GM12878 (cell line): ENCODE data around the gene PTCRA. TPM values are rescaled to one million over a fixed set of nuclear protein-coding genes. Genes with fewer than 3 reads are reported as not detected.

Experiments
- ATAC-seq: fragments of 200-7000 bp; cut with Tn5 transposase; 3 replicates; pipeline ENCODE4 v1.9.1; 2020; ENCODE audit warnings: mild to moderate bottlenecking, moderate library complexity
- BruUV-seq: library from RNA; stranded (reverse); fragments of 400-500 nt; replicated peaks from 2 replicates; lab custom pipeline; 2021; lab: Mats Ljungman, UMichigan
- CTCF ChIA-PET: fragments of 300-600 bp; sonication (Branson Sonifier 250); formaldehyde crosslinking; extraction: SDS; loops from one replicate; lab custom pipeline; 2021; ENCODE audit warnings: inconsistent platforms; lab: Yijun Ruan, JAX
- POLR2A ChIA-PET: fragments of 350-600 bp; formaldehyde crosslinking; extraction: SDS; loops from one replicate; lab custom pipeline; 2021; ENCODE audit warnings: inconsistent platforms; lab: Charles Lee
- RAD21 ChIA-PET: fragments of 300-600 bp; sonication (Branson Sonifier 250); formaldehyde crosslinking; loops from one replicate; lab custom pipeline; 2023; ENCODE audit warnings: antibody characterized with exemption; ENCODE audit not compliant: unreplicated experiment; lab: Charles Lee
- SMC1A ChIA-PET: fragments of 300-600 bp; sonication (Branson Sonifier 250); formaldehyde crosslinking; loops from one replicate; lab custom pipeline; 2023; ENCODE audit not compliant: unreplicated experiment, uncharacterized antibody; lab: Charles Lee
- DNase-seq: peaks from one replicate; pipeline ENCODE4 v3.0.0-alpha.2; 2011; ENCODE audit warnings: low read depth, low spot score
- FAIRE-seq: peaks from 3 replicates; lab custom pipeline; 2011; peaks lifted over from hg19 to GRCh38; lab: Jason Lieb, UNC
- H2AFZ ChIP-seq: 2 replicates; pipeline ENCODE4 v1.6.0; 2011; ENCODE audit warnings: low read depth, low read length, control low read depth; ENCODE audit not compliant: control insufficient read depth
- H3K27ac ChIP-seq: 2 replicates; pipeline ENCODE4 v1.5.1; 2011; ENCODE audit warnings: control low read depth; ENCODE audit not compliant: control insufficient read depth, insufficient read depth
- H3K27me3 ChIP-seq, 2 experiments: replicated peaks in 1 of 2; 2 replicates each; pipeline versions ENCODE4 v1.6.0 to v1.6.1; 2011; ENCODE audit warnings: low read length in 1 of 2; ENCODE audit not compliant: control insufficient read depth in 2 of 2, insufficient read depth in 2 of 2
- H3K36me3 ChIP-seq, 2 experiments: 2 replicates each; pipeline ENCODE4 v1.5.1; 2011; ENCODE audit warnings: low read length in 1 of 2; ENCODE audit not compliant: control insufficient read depth in 2 of 2, insufficient read depth in 2 of 2
- H3K4me1 ChIP-seq: 2 replicates; pipeline ENCODE4 v1.6.1; 2011; ENCODE audit warnings: mild to moderate bottlenecking, low read length, moderate library complexity, mixed read lengths; ENCODE audit not compliant: control insufficient read depth, insufficient read depth
- H3K4me2 ChIP-seq: 2 replicates; pipeline ENCODE4 v1.6.0; 2011; ENCODE audit warnings: control low read depth; ENCODE audit not compliant: control insufficient read depth, insufficient read depth
- H3K4me3 ChIP-seq: fragments of 200-600 bp; sonication (generic); 2 replicates; pipeline ENCODE4 v1.5.1; 2016
- H3K79me2 ChIP-seq: 2 replicates; pipeline ENCODE4 v1.6.0; 2011; ENCODE audit warnings: low read length; ENCODE audit not compliant: control insufficient read depth, insufficient read depth
- H3K9ac ChIP-seq: 2 replicates; pipeline ENCODE4 v1.8.0; 2011; ENCODE audit warnings: low read length, control low read depth, mixed read lengths; ENCODE audit not compliant: control insufficient read depth, insufficient read depth
- H3K9me3 ChIP-seq: replicated peaks from 3 replicates; pipeline ENCODE4 v1.5.1; 2011; ENCODE audit warnings: mild to moderate bottlenecking, low read length; ENCODE audit not compliant: control insufficient read depth, insufficient read depth
- H4K20me1 ChIP-seq: 2 replicates; pipeline ENCODE4 v1.6.0; 2011; ENCODE audit not compliant: control insufficient read depth, insufficient read depth
- ATF7 ChIP-seq: fragments of 450-650 bp; IDR thresholded peaks from 2 replicates; pipeline ENCODE4 v1.6.1; 2016; ENCODE audit warnings: low read depth, mild to moderate bottlenecking
- BACH1 ChIP-seq: fragments of 450-650 bp; IDR thresholded peaks from 2 replicates; pipeline ENCODE4 v1.6.1; 2017; ENCODE audit warnings: mild to moderate bottlenecking, borderline replicate concordance
- EED ChIP-seq: sonication (generic); IDR thresholded peaks from 2 replicates; pipeline ENCODE4 v1.6.1; 2016; ENCODE audit warnings: antibody characterized with exemption, low read depth
- EP300 ChIP-seq, 2 experiments: fragments of 150-350 bp in 1 of 2; IDR thresholded peaks; 2 replicates each; pipeline ENCODE4 v1.6.1; 2011 to 2012; ENCODE audit warnings: low read depth in 2 of 2, low read length in 2 of 2, borderline replicate concordance in 1 of 2, improper control_type of control experiment in 1 of 2, inconsistent platforms in 1 of 2; ENCODE audit not compliant: control insufficient read depth in 1 of 2
- POLR2AphosphoS2 ChIP-seq: IDR thresholded peaks from 2 replicates; pipeline ENCODE4 v1.6.1; 2011; ENCODE audit warnings: low read depth, mild to moderate bottlenecking, low read length, improper control_type of control experiment, moderate library complexity
- POLR2AphosphoS5 ChIP-seq: IDR thresholded peaks from 2 replicates; pipeline ENCODE4 v1.6.1; 2011; ENCODE audit warnings: mild to moderate bottlenecking, low read length, inconsistent platforms
- SP1 ChIP-seq: IDR thresholded peaks from one replicate; pipeline ENCODE4 v1.6.1; 2011; ENCODE audit warnings: low read depth, low read length
- STAT1 ChIP-seq: fragments of 450-650 bp; conservative IDR thresholded peaks from 2 replicates; pipeline ENCODE4 v1.6.1; 2014; ENCODE audit warnings: antibody characterized with exemption, mild to moderate bottlenecking
- TAF1 ChIP-seq: IDR thresholded peaks from 2 replicates; pipeline ENCODE4 v1.6.1; 2011; ENCODE audit warnings: mild to moderate bottlenecking, low read depth, low read length, borderline replicate concordance
- ZNF622 ChIP-seq: fragments of 450-650 bp; IDR thresholded peaks from 2 replicates; pipeline ENCODE4 v1.6.1; 2017; ENCODE audit warnings: mild to moderate bottlenecking, inconsistent platforms
- WGBS: methylation state at CpG from one replicate; pipeline ENCODE4 v1.1.6; 2016; ENCODE audit warnings: low lambda C conversion rate; ENCODE audit not compliant: insufficient replicate concordance, insufficient coverage; ENCODE audit errors: missing lambda C conversion rate; 5-methylcytosine and 5-hydroxymethylcytosine counted together
- in situ Hi-C: fragments of 300-500 bp; cut with MboI; formaldehyde crosslinking; loops from 9 replicates; pipeline ENCODE4 v1.14.3; 2018; ENCODE audit warnings: mixed read lengths
- intact Hi-C: fragments of 100-400 bp; cut with micrococcal nuclease; formaldehyde crosslinking; loops from one replicate; pipeline ENCODE4 v1.14.2; 2022; ENCODE audit not compliant: unreplicated experiment
- polyA plus RNA-seq, 11 experiments: library from polyadenylated mRNA; depleted of rRNA in 4 of 11; unstranded in 6 of 11; stranded (reverse) in 5 of 11; fragments of >200 nt; fragmentation: Nextera tagmentation in 4 of 11; fragmentation: Illumina TruSeq in 1 of 11; extraction: Ambion mirVana in 4 of 11; extraction: Trizol in 1 of 11; gene quantifications; 1 replicate in 1 of 11; 2 replicates in 10 of 11; pipeline versions ENCODE4 v1.2.1 to v1.2.3, GENCODE V29; 2011 to 2016; ENCODE audit warnings: inconsistent platforms in 2 of 11, missing spikeins in 2 of 11, low read depth in 1 of 11
- total RNA-seq, 4 experiments: library from RNA; depleted of rRNA in 3 of 4; stranded (reverse); fragments of >200 nt in 3 of 4; fragmentation: Illumina TruSeq in 1 of 4; extraction: Trizol in 1 of 4; gene quantifications; 2 replicates each; pipeline versions ENCODE4 v1.2.1 to v1.2.3, GENCODE V29; 2013 to 2021
- TF ChIP-seq, protein P1 (sequence below): fragments of 450-650 bp; IDR thresholded peaks from 2 replicates; pipeline ENCODE4 v1.6.1; 2016; ENCODE audit warnings: mild to moderate bottlenecking
- TF ChIP-seq, protein P2 (sequence below): IDR thresholded peaks from 2 replicates; pipeline ENCODE4 v1.6.1; 2011; ENCODE audit warnings: borderline replicate concordance, low read depth, mild to moderate bottlenecking, moderate library complexity, mixed read lengths, low read length; ENCODE audit not compliant: insufficient read depth; ENCODE audit errors: extremely low read length
- TF ChIP-seq, protein P3 (sequence below): fragments of 450-650 bp; IDR thresholded peaks from 2 replicates; pipeline ENCODE4 v1.6.1; 2018; ENCODE audit warnings: borderline replicate concordance, mild to moderate bottlenecking; ENCODE audit not compliant: partially characterized antibody
- TF ChIP-seq, protein P4 (sequence below): IDR thresholded peaks from 2 replicates; pipeline ENCODE4 v1.6.1; 2012; ENCODE audit warnings: low read depth, low read length, improper control_type of control experiment

PTCRA gene
- total and polyA plus RNA-seq, 10 of the 15 experiments (the other 5 are each of a cell fraction or from before 2014, with no cell fraction given): 0.10 to 1.1 (median 0.19) TPM; not detected in 4

DNA sequence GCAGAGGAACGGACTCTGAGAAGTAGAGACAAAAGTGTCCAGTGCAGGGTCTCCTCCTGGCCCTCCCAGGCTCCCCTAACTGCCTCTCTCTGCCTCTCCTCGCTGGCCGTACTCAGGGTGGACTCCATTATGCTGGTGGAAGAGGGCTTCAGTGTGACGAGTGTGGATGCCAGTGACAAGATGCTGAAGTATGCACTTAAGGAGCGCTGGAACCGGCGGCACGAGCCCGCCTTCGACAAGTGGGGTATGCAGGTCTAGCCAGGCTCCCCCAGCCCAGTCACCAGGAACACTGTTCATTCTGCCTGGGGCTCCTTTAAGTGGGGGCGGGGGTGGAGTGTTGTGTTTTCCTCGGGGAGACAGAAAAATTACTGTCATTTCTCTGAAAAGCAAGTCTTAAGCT, 46.2 kb downstream of the PTCRA start:
- BruUV-seq: no TSS peak
- H3K79me2 ChIP-seq: no peaks in the 10 kb centered on the region
- FAIRE-seq: no peak
- no peak overlapping the region for H3K9ac ChIP-seq
- intact Hi-C loops (no loop called here), in situ Hi-C loops (no loop called here)
- no peak overlapping the region for H3K27ac ChIP-seq
- DNase-seq: no peak
- H4K20me1 ChIP-seq: no peaks in the 10 kb centered on the region
- no peak for ATAC-seq
- H3K36me3 ChIP-seq: no peaks in the 10 kb centered on the region; a peak in 1 of 4 replicates
- no peaks in the 10 kb centered on the region for H3K4me1 ChIP-seq
- no peak overlapping the region for H3K4me3 ChIP-seq
- no peak overlapping the region for H2AFZ ChIP-seq
- RAD21 ChIA-PET: no interaction called here
- 85% methylated on average over 12 of the region's 12 CpGs for WGBS
- TF ChIP-seq, protein P1, sequence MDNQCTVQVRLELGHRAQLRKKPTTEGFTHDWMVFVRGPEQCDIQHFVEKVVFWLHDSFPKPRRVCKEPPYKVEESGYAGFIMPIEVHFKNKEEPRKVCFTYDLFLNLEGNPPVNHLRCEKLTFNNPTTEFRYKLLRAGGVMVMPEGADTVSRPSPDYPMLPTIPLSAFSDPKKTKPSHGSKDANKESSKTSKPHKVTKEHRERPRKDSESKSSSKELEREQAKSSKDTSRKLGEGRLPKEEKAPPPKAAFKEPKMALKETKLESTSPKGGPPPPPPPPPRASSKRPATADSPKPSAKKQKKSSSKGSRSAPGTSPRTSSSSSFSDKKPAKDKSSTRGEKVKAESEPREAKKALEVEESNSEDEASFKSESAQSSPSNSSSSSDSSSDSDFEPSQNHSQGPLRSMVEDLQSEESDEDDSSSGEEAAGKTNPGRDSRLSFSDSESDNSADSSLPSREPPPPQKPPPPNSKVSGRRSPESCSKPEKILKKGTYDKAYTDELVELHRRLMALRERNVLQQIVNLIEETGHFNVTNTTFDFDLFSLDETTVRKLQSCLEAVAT: no peak
- TF ChIP-seq, protein P2, sequence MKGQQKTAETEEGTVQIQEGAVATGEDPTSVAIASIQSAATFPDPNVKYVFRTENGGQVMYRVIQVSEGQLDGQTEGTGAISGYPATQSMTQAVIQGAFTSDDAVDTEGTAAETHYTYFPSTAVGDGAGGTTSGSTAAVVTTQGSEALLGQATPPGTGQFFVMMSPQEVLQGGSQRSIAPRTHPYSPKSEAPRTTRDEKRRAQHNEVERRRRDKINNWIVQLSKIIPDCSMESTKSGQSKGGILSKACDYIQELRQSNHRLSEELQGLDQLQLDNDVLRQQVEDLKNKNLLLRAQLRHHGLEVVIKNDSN: no peak
- TF ChIP-seq, protein P3, sequence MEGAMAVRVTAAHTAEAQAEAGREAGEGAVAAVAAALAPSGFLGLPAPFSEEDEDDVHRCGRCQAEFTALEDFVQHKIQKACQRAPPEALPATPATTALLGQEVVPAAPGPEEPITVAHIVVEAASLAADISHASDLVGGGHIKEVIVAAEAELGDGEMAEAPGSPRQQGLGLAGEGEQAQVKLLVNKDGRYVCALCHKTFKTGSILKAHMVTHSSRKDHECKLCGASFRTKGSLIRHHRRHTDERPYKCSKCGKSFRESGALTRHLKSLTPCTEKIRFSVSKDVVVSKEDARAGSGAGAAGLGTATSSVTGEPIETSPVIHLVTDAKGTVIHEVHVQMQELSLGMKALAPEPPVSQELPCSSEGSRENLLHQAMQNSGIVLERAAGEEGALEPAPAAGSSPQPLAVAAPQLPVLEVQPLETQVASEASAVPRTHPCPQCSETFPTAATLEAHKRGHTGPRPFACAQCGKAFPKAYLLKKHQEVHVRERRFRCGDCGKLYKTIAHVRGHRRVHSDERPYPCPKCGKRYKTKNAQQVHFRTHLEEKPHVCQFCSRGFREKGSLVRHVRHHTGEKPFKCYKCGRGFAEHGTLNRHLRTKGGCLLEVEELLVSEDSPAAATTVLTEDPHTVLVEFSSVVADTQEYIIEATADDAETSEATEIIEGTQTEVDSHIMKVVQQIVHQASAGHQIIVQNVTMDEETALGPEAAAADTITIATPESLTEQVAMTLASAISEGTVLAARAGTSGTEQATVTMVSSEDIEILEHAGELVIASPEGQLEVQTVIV: no peak
- TF ChIP-seq ZNF622 (no peak), ATF7 (no peak), BACH1 (no peak), POLR2AphosphoS5 (no peak), SP1 (no peak), POLR2AphosphoS2 (no peak), EED (no peak), STAT1 (no peak), EP300 (IDR thresholded peaks at IDR 0.05; ENCODE audit: borderline replicate concordance in 1 of 2, control insufficient read depth in 1 of 2, low read depth in 2 of 2, low read length in 2 of 2) (no peak), TAF1 (no peak)
- TF ChIP-seq, protein P4, sequence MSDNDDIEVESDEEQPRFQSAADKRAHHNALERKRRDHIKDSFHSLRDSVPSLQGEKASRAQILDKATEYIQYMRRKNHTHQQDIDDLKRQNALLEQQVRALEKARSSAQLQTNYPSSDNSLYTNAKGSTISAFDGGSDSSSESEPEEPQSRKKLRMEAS: no peak
- TF ChIP-seq, all 136 proteins: peak for 0
- ChIA-PET POLR2A (no interaction called here), SMC1A (no interaction called here), CTCF (interaction anchor here (1.0 kb wide), 1 partner anchor 15 kb away, joined by 3 read pairs; no protein-coding TSS in a partner anchor)
- Histone ChIP-seq H3K9me3 (no peaks in the 10 kb centered on the region), H3K27me3 (no peaks in the 10 kb centered on the region), H3K4me2 (no peak overlapping the region)
